Non-pigmented ciliary epithelial cell (primary cell): Measurements from ENCODE around the gene CACNA2D4.

Experiments used
- DNase-seq: peaks from one replicate; pipeline ENCODE4 v3.0.0-alpha.2; 2010; ENCODE audit warnings: low read depth

The CACNA2D4 gene

GRCh38 chr12:1869145-1869544 lies 49.3 kb downstream of the CACNA2D4 start:
- DNase-seq: no peak

GRCh38 chr12:1865284-1865866 lies 53.1 kb downstream of the CACNA2D4 start:
- DNase-seq: no peak

GRCh38 chr12:1864867-1865266 lies 53.6 kb downstream of the CACNA2D4 start:
- no peak for DNase-seq

GRCh38 chr12:1864456-1864855 lies 54.0 kb downstream of the CACNA2D4 start:
- no peak for DNase-seq

GRCh38 chr12:1863823-1864222 lies 54.6 kb downstream of the CACNA2D4 start:
- DNase-seq: no peak

- no peak for DNase-seq
Measured at GRCh38 chr12:1862973-1863372, 55.5 kb downstream of the CACNA2D4 start.

- no peak for DNase-seq
Measured at GRCh38 chr12:1859643-1860042, 58.8 kb downstream of the CACNA2D4 start.

- DNase-seq: no peak
Measured at GRCh38 chr12:1858456-1858855, 60.0 kb downstream of the CACNA2D4 start.

- DNase-seq: no peak
Measured at GRCh38 chr12:1857821-1858220, 60.6 kb downstream of the CACNA2D4 start.

- DNase-seq: no peak
Measured at GRCh38 chr12:1857086-1857485, 61.4 kb downstream of the CACNA2D4 start.

- DNase-seq: no peak
Measured at GRCh38 chr12:1855241-1855640, 63.2 kb downstream of the CACNA2D4 start.

GRCh38 chr12:1853716-1854115 lies 64.7 kb downstream of the CACNA2D4 start:
- DNase-seq: no peak

- no peak for DNase-seq
Measured at GRCh38 chr12:1852076-1852475, 66.4 kb downstream of the CACNA2D4 start.

GRCh38 chr12:1851151-1851701 lies 67.2 kb downstream of the CACNA2D4 start:
- DNase-seq: peak; percentile 30

- DNase-seq: no peak
Measured at GRCh38 chr12:1848745-1849144, 69.7 kb downstream of the CACNA2D4 start.

GRCh38 chr12:1848146-1848545 lies 70.3 kb downstream of the CACNA2D4 start:
- no peak for DNase-seq

- DNase-seq: no peak
Measured at GRCh38 chr12:1847411-1847810, 71.0 kb downstream of the CACNA2D4 start.

- no peak for DNase-seq
Measured at GRCh38 chr12:1846421-1847405, 71.7 kb downstream of the CACNA2D4 start.

GRCh38 chr12:1845886-1846285 lies 72.6 kb downstream of the CACNA2D4 start:
- no peak for DNase-seq

GRCh38 chr12:1845427-1845826 lies 73.0 kb downstream of the CACNA2D4 start:
- no peak for DNase-seq

GRCh38 chr12:1844661-1845409 lies 73.6 kb downstream of the CACNA2D4 start:
- no peak for DNase-seq

GRCh38 chr12:1844223-1844622 lies 74.2 kb downstream of the CACNA2D4 start:
- DNase-seq: no peak
